ENCODE data around the gene ACAN.

DNA sequence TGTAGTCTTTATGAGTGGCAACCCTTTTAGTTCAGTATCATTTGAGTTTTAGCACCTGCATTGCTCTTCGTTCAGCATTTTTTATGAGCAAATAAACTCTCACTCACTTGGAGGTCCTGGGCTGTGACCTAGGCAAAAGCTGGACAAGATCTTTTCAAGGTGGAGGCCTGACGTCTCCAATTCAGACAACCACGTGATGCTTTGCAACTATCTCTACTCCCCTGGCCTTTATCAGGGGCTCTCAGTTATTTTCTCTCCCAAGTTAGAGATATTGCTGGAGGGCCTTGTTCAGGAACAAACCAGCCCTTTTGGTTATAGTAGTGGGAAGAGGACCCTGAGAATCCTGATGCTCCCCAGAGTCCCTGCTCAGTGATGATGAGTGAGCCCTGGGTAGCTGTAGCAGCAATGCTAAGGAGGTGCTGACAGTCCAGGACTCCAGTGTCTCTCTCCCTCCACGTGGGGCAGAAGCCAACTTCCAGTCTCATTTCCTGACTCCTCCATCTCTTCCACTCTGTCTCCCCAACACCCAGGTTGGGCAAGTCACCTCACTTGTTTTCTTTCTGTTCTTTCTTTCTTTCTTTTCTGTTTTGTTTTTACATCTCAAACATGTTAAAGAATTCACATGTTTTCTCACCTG is 61.7 kb downstream of the ACAN start:
- TF ChIP-seq, protein P1, sequence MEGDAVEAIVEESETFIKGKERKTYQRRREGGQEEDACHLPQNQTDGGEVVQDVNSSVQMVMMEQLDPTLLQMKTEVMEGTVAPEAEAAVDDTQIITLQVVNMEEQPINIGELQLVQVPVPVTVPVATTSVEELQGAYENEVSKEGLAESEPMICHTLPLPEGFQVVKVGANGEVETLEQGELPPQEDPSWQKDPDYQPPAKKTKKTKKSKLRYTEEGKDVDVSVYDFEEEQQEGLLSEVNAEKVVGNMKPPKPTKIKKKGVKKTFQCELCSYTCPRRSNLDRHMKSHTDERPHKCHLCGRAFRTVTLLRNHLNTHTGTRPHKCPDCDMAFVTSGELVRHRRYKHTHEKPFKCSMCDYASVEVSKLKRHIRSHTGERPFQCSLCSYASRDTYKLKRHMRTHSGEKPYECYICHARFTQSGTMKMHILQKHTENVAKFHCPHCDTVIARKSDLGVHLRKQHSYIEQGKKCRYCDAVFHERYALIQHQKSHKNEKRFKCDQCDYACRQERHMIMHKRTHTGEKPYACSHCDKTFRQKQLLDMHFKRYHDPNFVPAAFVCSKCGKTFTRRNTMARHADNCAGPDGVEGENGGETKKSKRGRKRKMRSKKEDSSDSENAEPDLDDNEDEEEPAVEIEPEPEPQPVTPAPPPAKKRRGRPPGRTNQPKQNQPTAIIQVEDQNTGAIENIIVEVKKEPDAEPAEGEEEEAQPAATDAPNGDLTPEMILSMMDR (conservative IDR thresholded peaks at IDR 0.05), result no peak
- no peak for TF ChIP-seq EZH2 (IDR thresholded peaks at IDR 0.05; ENCODE audit: low read depth)

Data from PC-9 (cell line).